A549 (cell line): ENCODE results near the gene EGFLAM.

Source experiments
- CTCF ChIP-seq: fragments of >200 bp; sonication (Bioruptor Twin); formaldehyde crosslinking; IDR thresholded peaks from 3 replicates; pipeline ENCODE4 v1.5.1; 2016
- ELK1 ChIP-seq: fragments of 150-350 bp; IDR thresholded peaks from 2 replicates; pipeline ENCODE4 v1.6.1; 2014; ENCODE audit warnings: low read depth, mild to moderate bottlenecking, low read length
- HDAC2 ChIP-seq: fragments of 200-600 bp; sonication (generic); IDR thresholded peaks from 2 replicates; pipeline ENCODE4 v1.6.1; 2016
- MAX ChIP-seq: IDR thresholded peaks from 2 replicates; pipeline ENCODE4 v1.6.1; 2012
- MAZ ChIP-seq: fragments of 150-350 bp; IDR thresholded peaks from 2 replicates; pipeline ENCODE4 v1.6.1; 2014; ENCODE audit warnings: antibody characterized with exemption, low read depth, low read length, borderline replicate concordance
- PBX3 ChIP-seq: IDR thresholded peaks from 2 replicates; pipeline ENCODE4 v1.6.1; 2012
- POLR2A ChIP-seq: IDR thresholded peaks from 2 replicates; pipeline ENCODE4 v1.6.1; 2012; ENCODE audit warnings: mild to moderate bottlenecking, low read length
- POLR2AphosphoS2 ChIP-seq: conservative IDR thresholded peaks from 2 replicates; pipeline ENCODE4 v1.6.1; 2012; ENCODE audit warnings: low read length, improper control_type of control experiment, inconsistent platforms
- REST ChIP-seq: fragments of 200-600 bp; sonication (generic); IDR thresholded peaks from 2 replicates; pipeline ENCODE4 v1.6.1; 2016; ENCODE audit warnings: antibody characterized with exemption, mild to moderate bottlenecking, moderate library complexity
- ZFP36 ChIP-seq: fragments of 450-650 bp; IDR thresholded peaks from 2 replicates; pipeline ENCODE4 v1.6.1; 2014; ENCODE audit warnings: borderline replicate concordance; ENCODE audit not compliant: partially characterized antibody

GRCh38 chr5:38267372-38267771 is 9.0 kb downstream of the EGFLAM start:
- TF ChIP-seq HDAC2 (no peak), CTCF (no peak), ZFP36 (no peak), POLR2A (no peak), REST (no peak), MAZ (no peak), ELK1 (no peak), PBX3 (no peak), POLR2AphosphoS2 (no peak), MAX (no peak)
